Osteoblast (primary cell): ENCODE data around the gene DENND1A. TPM values are rescaled to one million over a fixed set of nuclear protein-coding genes. Genes with fewer than 3 reads are reported as not detected.
"Not testable (repeated sequence)": the region's sequence is repeated elsewhere in the genome, so short reads cannot be mapped to it uniquely, and the experiment has no call there.

Experiments used
- DNase-seq: peaks from one replicate; pipeline ENCODE4 v3.0.0; 2011; ENCODE audit warnings: low spot score, mixed read lengths; ENCODE audit not compliant: insufficient read length; ENCODE audit errors: missing footprints
- H2AFZ ChIP-seq: 2 replicates; pipeline ENCODE4 v1.6.0; 2011; ENCODE audit warnings: mild to moderate bottlenecking, low read length
- H3K27ac ChIP-seq: 2 replicates; pipeline ENCODE4 v1.5.1; 2011; ENCODE audit warnings: mild to moderate bottlenecking, low read depth, low read length, moderate library complexity
- H3K27me3 ChIP-seq: 2 replicates; pipeline ENCODE4 v1.6.0; 2012; ENCODE audit warnings: mild to moderate bottlenecking, control low read depth, inconsistent platforms, low read length, moderate library complexity; ENCODE audit not compliant: insufficient read depth
- H3K36me3 ChIP-seq: 2 replicates; pipeline ENCODE4 v1.5.1; 2011; ENCODE audit warnings: mild to moderate bottlenecking, low read length, control low read depth, moderate library complexity; ENCODE audit not compliant: insufficient read depth
- H3K4me1 ChIP-seq: 2 replicates; pipeline ENCODE4 v1.5.1; 2011; ENCODE audit warnings: mild to moderate bottlenecking, low read length, control low read depth, moderate library complexity; ENCODE audit not compliant: insufficient read depth
- H3K4me2 ChIP-seq: 2 replicates; pipeline ENCODE4 v1.6.0; 2011; ENCODE audit warnings: mild to moderate bottlenecking, low read length; ENCODE audit not compliant: insufficient read depth
- H3K4me3 ChIP-seq: fragments of 200-600 bp; sonication (generic); 3 replicates; pipeline ENCODE4 v1.5.1; 2012; ENCODE audit warnings: mild to moderate bottlenecking, low read length, inconsistent platforms; ENCODE audit not compliant: insufficient read depth
- H3K79me2 ChIP-seq: 2 replicates; pipeline ENCODE4 v1.6.0; 2012; ENCODE audit warnings: mild to moderate bottlenecking, low read length, control low read depth, inconsistent platforms; ENCODE audit not compliant: insufficient read depth
- H3K9me3 ChIP-seq: 2 replicates; pipeline ENCODE4 v1.5.1; 2011; ENCODE audit warnings: low read depth, low read length, control low read depth
- H4K20me1 ChIP-seq: 2 replicates; pipeline ENCODE4 v1.6.0; 2012; ENCODE audit warnings: mild to moderate bottlenecking, low read length, control low read depth; ENCODE audit not compliant: insufficient read depth
- CTCF ChIP-seq: IDR thresholded peaks from 2 replicates; pipeline ENCODE4 v1.5.1; 2011; ENCODE audit warnings: mild to moderate bottlenecking, low read depth, low read length, moderate library complexity; ENCODE audit errors: extremely low read depth
- total RNA-seq: library from RNA; depleted of rRNA; stranded (reverse); fragments of >200 nt; gene quantifications from 2 replicates; pipeline ENCODE4 v1.2.3, GENCODE V29; 2012

The DENND1A gene
- total RNA-seq, 1 donor: 14.1 TPM

GRCh38 chr9:123739387-123739786 lies 190.5 kb downstream of the DENND1A start:
- Histone ChIP-seq H3K4me2 (no peak overlapping the region), H4K20me1 (no peaks in the 10 kb centered on the region), H3K36me3 (no peaks in the 10 kb centered on the region), H3K9me3 (no peaks in the 10 kb centered on the region), H3K27me3 (no peaks in the 10 kb centered on the region), H2AFZ (no peak overlapping the region), H3K4me3 (no peak overlapping the region), H3K4me1 (peaks cover 8% of the 10 kb centered on the region), H3K27ac (no peak overlapping the region), H3K79me2 (no peaks in the 10 kb centered on the region)
- no peak for DNase-seq
- TF ChIP-seq CTCF: no peak

- Histone ChIP-seq H3K4me3 (no peak overlapping the region), H3K79me2 (no peaks in the 10 kb centered on the region), H3K36me3 (no peaks in the 10 kb centered on the region), H3K9me3 (no peaks in the 10 kb centered on the region), H4K20me1 (no peaks in the 10 kb centered on the region), H3K4me1 (peaks cover 8% of the 10 kb centered on the region), H2AFZ (no peak overlapping the region), H3K4me2 (no peak overlapping the region), H3K27ac (no peak overlapping the region), H3K27me3 (no peaks in the 10 kb centered on the region)
- no peak for DNase-seq
- no peak for TF ChIP-seq CTCF
Measured at GRCh38 chr9:123738648-123739047, 191.3 kb downstream of the DENND1A start.

GRCh38 chr9:123735376-123735775 lies 194.6 kb downstream of the DENND1A start:
- DNase-seq: no peak
- no peak for TF ChIP-seq CTCF
- H3K36me3 ChIP-seq: no peaks in the 10 kb centered on the region

GRCh38 chr9:123728571-123728970 lies 201.4 kb downstream of the DENND1A start:
- H3K27me3 ChIP-seq, H3K36me3 ChIP-seq, DNase-seq, H3K9me3 ChIP-seq, H3K4me1 ChIP-seq, H3K79me2 ChIP-seq, H3K4me3 ChIP-seq, H2AFZ ChIP-seq, H4K20me1 ChIP-seq, H3K4me2 ChIP-seq, H3K27ac ChIP-seq: not testable (repeated sequence)

More at GRCh38 chr9:123735376-123735775, 194.6 kb downstream of the DENND1A start:
- no peaks in the 10 kb centered on the region for H3K9me3 ChIP-seq
- no peaks in the 10 kb centered on the region for H3K79me2 ChIP-seq
- H3K27ac ChIP-seq: no peak overlapping the region
- H3K27me3 ChIP-seq: no peaks in the 10 kb centered on the region
- H3K4me3 ChIP-seq: no peak overlapping the region
- H2AFZ ChIP-seq: no peak overlapping the region
- no peaks in the 10 kb centered on the region for H4K20me1 ChIP-seq
- H3K4me2 ChIP-seq: no peak overlapping the region
- no peaks in the 10 kb centered on the region for H3K4me1 ChIP-seq
